Astrocyte of the spinal cord (primary cell): ENCODE data around the gene C16orf74.

Experiments
- DNase-seq: peaks from one replicate; pipeline ENCODE4 v3.0.0; 2011; ENCODE audit warnings: low read depth, low spot score
- H3K4me3 ChIP-seq: 2 replicates; pipeline ENCODE4 v1.5.1; 2011; ENCODE audit warnings: low read depth, mild to moderate bottlenecking, low read length, moderate library complexity
- CTCF ChIP-seq: IDR thresholded peaks from 2 replicates; pipeline ENCODE4 v1.5.1; 2012; ENCODE audit warnings: low read depth, mild to moderate bottlenecking, low read length, inconsistent platforms
- in situ Hi-C: cut with HindIII; loops from 2 replicates; pipeline ENCODE4 v1.10.0; 2017; ENCODE audit warnings: low sequenced_read_pairs

Gene C16orf74

GRCh38 chr16:85718153-85718477 is 32.8 kb downstream of the C16orf74 start:
- TF ChIP-seq CTCF, result no peak
- no peak for DNase-seq
- H3K4me3 ChIP-seq, result no peak overlapping the region
- in situ Hi-C loops, result no loop called here

- no peak overlapping the region for H3K4me3 ChIP-seq
- peak; percentile 62 for DNase-seq
- TF ChIP-seq CTCF, result peak; percentile 61
- in situ Hi-C loops, result no loop called here
Measured at GRCh38 chr16:85717393-85718152, 33.3 kb downstream of the C16orf74 start.

- in situ Hi-C loops, result no loop called here
- H3K4me3 ChIP-seq, result no peak overlapping the region
- DNase-seq, result no peak
- no peak for TF ChIP-seq CTCF
Measured at GRCh38 chr16:85716680-85717038, 34.2 kb downstream of the C16orf74 start.

- in situ Hi-C loops, result no loop called here
- H3K4me3 ChIP-seq, result no peak overlapping the region
- no peak for DNase-seq
- no peak for TF ChIP-seq CTCF
Measured at GRCh38 chr16:85716022-85716679, 34.7 kb downstream of the C16orf74 start.

- no peak for DNase-seq
- no peak overlapping the region for H3K4me3 ChIP-seq
- in situ Hi-C loops, result no loop called here
- no peak for TF ChIP-seq CTCF
Measured at GRCh38 chr16:85715169-85716021, 35.5 kb downstream of the C16orf74 start.

GRCh38 chr16:85712801-85713200 is 38.1 kb downstream of the C16orf74 start:
- H3K4me3 ChIP-seq, result no peak overlapping the region
- no peak for DNase-seq
- TF ChIP-seq CTCF, result no peak
- in situ Hi-C loops, result no loop called here
